Stimulated activated CD8-positive, alpha-beta memory T cell treated with anti-CD3 and anti-CD28 coated beads, Interleukin-15, amount 100 ng/mL, for 24 hours (primary cell): ENCODE results near the gene CLSTN2.

Source experiments
- DNase-seq: peaks from one replicate; pipeline ENCODE4 v3.0.0-alpha.2; 2020; ENCODE audit warnings: low read depth

Gene CLSTN2

DNA sequence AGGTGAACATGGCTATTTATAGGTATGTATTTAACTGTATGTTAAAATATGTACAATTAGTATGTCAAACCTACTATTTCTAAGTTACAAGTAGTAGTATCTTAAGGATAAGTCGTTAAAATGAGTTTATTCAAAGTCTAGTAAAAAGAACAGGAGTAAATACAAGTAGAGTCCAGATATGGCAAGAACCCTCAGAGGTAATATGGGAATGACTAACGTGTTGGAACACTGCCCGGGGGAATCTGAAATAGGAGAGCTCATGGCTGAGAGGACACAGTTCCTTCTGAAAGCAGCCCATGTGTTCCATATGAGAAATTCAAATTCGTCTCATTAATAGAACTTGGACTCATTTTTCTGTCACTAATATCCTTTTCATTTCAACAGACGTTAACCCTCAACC is 158.8 kb downstream of the CLSTN2 start:
- no peak for DNase-seq

DNA sequence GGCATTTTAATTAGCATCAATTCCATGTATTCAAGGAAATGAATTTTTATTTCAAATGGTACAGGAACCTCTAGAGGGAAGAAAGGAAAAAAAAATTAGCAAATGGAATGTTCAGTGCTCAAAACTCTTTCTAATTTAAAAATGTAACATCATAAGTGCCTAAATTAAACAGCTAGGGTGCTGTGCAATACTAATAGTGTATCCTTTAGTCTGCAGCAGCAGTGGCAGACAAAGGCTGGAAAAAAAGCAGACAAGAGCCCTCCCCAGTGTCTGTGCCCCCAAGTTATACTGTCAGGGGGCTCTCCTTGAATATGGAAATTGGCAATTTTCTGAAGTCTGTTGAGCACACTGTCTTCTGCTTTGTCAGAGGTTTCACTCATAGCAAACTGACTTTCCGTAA is 159.5 kb downstream of the CLSTN2 start:
- DNase-seq: no peak

DNA sequence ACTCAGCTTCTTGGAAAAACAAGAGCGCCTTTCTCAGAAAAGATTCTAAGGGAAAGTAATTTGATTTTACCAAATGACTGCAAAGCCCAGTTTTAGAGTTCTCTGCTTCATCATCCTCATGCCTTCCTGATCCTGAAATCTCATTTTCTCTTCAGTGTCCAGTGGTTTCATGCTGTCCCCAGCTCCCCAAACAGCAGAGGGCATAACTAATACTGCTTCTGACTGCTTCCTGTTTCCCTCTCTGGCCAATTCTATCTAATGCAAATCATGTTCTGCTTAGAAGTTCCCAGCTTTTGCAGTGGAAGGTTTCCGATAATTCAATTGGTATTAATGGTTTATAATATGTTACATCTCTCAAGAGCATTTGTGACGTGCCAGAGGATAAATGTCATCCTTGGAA is 161.1 kb downstream of the CLSTN2 start:
- DNase-seq: no peak

DNA sequence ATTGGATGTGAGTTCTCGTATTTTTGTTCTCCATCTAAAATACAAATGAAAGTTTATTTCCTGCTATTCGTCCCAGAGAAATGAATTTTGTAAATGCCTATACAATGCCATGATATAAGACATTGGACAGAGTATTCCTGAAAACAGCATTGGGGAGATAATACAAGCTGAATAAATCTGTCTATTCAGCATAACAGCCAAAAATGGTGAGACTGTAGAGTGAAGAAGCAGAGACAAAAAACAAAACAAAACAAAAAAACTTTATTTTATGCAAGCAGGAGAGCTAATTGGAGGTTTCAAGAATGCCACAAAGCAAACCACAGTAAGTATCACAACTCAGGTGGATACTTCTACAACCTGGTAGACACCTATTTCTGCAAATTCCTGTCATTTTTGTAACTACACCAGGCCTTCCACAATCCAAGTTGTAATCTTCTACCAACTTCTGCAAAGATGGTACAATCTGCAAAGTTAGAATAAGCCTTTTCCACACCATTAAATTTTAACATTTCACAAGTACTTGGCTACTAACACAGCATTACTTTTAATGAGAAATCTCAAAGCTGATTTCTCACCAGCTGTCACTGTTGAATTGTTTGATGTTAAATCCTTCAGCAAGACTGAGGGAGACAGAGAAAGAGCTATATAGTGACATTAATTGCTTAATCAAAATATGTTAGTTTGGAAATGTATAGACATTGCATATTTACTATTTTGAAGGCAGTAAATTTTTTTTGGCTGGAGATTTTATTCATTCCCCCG is 163.1 kb downstream of the CLSTN2 start:
- DNase-seq: no peak

DNA sequence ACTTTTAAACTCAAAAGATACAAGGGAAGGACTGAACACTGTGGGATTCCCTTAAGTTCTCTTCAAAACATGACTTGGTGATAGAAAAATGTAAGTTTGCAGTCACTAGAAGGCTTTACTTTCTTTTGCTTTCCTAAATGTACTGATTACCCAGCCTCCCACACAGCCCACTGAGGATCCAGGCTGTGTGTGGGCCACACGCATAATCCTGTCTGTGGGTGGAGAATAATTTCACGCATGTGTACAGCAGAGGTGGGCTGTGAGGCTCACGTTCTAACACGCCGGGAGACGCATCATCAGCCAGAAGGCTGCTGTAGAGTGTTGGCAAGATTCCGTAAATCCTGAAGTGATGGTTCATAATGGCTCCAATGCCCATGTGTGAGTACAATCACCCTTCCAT is 165.5 kb downstream of the CLSTN2 start:
- DNase-seq: no peak

DNA sequence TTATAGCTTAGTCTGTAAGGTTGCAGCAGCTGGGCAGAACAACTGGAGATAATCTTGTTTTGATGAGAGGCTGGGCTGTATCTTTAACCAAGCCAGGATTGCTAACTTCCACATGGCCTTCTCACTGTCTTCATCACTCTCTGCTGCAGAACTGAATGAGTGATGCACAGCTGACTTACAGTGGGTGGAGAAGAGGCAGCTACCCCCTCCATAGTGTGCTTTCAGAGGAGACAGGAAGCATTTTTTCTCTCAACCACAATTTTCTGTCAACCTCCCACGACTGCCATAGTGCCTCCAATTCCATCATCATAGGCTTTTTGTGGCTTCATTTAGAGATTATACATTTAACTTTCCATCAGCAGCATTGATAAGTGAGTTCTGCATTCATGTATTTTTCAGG is 168.2 kb downstream of the CLSTN2 start:
- DNase-seq: no peak

DNA sequence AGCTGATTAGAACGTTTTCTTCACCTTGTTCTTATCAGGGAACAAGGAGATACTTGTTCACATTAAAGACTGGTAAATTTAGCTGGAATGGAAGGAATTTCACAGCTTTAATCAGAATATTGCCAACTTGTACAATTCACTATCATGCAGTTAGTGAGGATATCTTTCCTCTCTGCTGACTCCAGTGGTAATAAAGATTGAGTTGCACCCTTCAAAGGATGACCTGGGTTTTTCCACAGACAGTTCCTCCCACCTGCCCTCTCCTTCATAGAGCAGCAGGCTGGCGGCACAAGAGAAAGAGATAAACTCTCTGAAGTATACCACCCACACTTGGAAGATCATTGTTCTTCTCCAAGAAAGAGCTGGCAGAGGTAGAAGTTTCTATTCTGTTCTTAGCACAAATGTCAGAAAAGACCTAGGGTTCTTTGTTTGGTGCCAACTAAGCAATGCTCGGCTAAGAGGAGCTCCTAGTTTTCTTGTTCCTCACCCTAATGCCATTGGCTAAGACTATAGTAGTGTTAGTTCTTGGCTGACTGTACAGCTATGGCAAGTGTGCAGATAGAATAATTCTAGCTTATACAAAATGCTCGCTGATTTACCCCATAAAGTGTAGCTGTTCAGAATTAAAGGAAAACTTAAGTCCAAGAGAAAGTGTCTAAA is 169.1 kb downstream of the CLSTN2 start:
- no peak for DNase-seq

DNA sequence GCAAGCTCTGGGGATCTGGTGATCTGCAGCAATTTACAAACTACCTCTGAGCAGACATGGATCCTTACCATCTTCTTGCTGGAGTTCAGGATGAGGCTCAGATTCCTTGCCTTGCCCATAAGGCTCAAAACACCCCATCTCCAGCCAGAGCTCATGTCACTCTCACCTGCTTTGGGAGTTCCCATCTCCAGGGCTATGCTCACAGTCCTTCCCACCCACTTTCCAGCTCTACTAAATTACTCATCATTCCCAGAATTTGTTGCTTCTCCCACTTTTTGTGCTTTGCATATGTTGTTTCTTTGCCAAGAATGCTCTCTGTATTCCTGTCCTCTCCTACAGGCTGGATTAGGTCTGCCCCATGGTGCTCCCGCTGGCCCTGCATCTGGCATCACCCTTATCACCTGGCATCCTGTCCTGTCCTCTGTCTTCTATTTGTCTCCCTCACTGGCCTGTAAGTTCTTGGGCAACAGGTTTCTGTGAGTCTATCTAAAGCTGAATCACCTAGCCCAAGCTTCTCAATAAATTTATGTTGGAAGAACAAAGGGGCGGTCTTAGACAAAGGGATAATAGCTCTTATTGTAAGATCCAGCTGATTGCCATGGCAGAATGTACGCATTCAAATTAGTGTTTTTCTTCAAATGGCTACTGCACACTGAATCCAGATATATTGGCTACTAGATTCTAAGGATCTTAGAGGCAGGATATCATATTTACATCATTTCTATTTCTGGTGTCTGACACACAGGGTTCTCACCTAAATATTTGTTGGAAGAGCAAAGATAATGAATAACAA is 179.2 kb downstream of the CLSTN2 start:
- DNase-seq: no peak

DNA sequence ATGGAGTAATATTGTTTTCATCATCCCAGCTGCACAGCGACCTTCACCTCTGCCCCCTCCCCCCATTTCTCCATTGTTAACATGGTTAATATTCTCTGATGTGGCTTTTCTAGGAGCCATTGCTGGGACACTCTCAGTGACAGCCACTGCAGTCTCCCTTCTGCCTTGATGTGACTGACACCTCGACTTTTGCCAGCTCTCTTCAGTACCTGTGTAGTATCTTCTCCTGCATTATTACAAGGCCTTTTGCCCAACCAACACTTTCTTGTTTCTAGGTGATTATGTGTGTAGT is 179.8 kb downstream of the CLSTN2 start:
- no peak for DNase-seq

DNA sequence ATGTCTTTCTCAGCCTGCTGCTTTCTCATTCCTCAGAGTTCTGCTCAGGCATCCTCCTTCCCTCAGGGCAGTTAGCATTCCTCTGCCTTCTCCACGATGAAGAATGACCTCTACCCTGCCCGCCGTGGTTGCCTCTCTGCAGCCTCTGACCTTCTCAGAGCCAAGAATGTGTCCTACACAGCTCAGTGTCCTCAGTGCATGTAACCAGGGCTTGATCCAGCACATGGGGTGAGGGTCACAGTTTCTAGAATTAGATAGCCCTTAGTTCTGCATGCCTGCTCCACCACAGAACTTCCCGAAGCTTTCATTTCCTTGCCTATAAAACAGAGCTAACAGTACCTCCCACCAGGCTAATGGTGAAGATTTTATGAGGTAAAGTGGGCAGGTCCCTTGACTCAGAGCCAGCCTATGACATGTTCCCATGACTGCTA is 182.1 kb downstream of the CLSTN2 start:
- DNase-seq: no peak

DNA sequence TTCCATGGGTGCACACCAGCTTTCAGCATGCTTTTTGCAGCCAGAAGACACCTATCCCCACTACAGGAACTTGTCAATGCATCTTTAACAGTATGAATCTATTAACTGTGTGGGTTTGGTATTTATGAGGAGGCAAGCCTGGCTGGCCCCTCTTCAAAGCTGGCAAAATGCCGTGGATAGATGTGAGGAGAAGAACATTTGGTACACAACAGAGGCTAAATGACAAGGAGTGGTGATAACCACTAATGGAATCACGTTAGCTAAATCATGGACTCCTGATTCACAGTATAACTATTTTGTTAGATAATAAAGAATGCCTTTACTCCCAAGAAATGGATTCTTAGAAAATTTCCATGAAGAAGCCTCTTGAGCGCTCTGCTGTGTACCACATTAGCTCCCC is 187.2 kb downstream of the CLSTN2 start:
- DNase-seq: no peak

DNA sequence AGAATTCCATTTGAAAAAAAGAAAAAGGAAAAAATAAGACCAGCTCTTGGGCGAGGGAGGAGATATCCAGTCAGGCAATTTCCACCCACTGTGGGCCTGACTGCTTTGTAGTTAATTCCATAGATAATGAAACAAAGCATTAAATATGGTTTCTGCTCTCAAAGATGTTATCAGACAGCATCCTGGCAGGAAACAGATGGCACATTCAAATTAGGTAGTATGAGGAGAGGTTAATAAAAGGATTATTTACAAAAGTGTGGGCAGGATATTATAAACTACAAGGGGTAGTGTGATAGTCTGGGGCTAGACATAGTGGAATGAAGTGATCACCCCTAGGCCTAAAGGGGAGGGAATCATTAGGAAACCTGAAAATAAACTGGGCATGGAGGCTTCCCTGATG is 193.2 kb downstream of the CLSTN2 start:
- no peak for DNase-seq

DNA sequence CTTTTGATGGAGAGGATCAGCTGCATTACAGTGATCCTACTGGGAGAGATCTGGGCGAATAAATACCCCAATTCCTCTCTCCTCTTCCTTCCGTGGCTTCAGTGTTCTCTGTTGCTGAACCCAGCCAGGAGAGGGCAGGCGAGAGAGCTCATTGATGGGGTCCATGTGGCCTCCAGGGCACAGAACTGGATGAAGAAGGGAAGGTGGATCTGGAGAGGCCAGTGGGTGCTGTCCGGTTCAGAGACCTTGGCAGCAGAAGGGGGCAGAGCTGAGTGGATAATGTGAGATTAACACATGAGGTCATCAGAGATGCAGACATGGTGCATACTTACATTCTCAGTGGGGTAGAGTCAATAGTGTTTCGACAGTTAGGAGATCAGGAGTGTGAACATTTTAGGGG is 193.6 kb downstream of the CLSTN2 start:
- DNase-seq: no peak

DNA sequence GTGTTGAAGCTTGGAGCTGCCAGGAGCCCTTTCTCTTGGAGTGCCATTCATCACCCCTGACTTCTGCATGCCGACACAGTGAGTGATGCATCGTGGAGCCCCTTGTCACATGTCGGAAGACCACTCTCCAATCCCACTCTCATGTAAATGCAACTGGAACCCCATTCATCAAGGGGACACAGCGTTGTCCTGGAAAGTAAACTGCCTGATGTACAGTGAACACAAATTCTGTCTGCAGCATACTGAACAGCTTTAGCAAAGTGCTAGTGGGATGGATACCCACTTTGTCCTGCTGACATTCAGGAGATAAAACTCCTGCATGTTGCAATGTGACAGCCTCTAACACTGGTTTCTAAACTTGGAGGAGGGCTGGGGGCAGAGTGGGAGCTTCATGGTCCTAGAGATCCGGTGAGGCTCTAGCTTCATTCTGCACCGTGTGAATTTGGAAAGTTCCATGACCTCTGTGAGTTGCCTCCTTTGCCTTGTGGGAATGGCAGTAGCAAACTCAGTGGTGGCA is 194.8 kb downstream of the CLSTN2 start:
- no peak for DNase-seq

DNA sequence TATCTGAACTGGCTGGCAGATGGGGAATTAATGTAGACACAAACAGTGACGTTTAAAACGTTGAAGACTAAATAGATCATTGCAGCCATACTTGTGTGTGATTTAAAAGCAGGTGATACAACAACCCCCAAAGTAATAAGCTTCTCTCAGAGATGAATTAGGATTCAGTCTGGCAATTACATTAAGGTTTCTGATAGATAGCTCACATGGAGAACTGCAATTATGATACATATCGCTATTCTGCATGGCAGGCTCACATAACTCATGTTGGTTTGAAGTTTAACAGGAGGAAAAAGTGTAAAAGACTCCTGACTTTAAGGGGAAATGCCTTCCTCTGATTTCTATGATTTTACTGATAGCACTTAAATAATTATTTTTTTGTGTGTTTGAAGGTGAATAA is 196.9 kb downstream of the CLSTN2 start:
- DNase-seq: no peak

DNA sequence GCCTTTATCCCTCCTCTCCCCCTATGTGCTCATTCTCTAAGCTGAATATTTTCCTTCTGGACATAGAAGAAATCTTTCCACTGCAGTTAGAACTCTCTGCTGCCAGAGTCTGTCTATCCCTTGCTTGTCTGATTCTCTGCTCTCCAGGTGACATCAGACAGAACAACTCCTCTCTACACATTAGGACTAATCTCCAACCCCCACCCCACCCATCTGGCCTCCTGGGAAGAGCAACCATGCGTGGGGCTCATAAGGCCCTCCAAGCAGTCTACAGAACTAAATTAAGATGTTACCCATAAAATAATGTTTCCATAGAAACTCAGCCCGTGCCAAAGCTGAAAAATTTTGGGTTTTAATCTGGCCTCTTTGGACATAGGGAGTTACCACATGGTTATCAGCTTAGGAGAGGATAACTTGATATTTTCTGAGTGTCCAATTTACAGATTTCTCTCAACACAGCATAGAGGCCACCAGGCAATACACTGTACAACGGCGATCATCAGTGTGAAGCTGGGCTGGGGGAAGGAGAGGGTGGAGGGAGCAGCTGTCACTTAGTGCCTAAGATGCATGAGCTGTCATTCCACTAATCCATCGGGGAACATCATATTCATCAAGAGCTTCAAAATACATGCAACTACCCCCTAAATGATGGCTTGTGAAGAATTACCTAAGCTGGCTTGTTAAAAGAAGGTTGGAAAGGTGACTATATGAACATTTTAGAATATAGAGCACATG is 199.4 kb downstream of the CLSTN2 start:
- DNase-seq: no peak

DNA sequence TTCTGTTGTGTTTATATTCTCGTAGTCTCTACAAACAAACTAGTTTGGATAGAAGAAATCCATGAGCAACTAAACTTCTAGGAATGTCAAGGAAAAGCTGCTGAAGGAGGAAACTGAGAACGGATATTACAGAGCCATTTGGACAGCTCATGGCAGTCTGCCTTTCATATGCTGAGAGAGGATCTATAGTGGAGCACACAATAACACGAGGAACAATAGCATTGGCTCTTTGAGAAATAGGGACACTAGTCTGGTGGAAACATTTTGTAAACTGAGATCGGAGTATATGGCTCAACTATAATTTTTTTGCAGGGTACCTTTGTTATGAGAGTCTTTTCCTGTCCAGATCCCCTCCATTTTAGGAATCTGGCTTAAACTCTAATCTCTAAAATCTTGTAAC is 200.5 kb downstream of the CLSTN2 start:
- no peak for DNase-seq

DNA sequence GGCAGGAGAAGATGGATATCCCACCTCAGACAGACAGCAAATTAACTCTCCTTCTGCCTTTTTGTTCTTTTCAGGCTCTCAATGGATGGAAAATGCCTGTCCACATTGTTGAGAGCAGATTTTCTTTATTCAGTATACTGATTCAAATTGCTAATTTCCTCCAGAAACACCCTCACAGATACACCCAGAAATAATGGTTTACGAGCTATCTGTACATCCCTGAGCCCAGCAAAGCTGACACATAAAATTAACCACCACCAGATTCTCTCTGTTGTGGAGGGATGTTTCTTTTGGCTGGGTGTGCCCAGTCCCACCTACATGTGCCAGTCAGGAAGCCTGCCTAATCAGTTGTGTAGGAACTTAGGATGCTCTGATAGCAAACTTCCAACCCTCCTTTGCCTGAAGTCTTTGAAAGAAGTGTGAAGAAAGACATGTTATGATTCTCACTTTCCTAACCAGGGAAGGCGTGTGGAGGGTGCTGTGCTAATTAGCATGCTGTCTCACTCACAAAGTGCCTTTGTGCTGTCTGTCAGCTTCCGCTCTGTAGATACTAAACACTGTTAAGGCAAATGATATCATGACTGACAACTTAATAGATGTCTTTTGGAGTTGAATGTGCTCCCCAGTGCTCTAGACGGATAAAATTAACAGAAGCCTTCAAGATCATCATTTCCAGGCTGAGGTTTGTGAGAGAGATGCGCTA is 208.5 kb downstream of the CLSTN2 start:
- no peak for DNase-seq

DNA sequence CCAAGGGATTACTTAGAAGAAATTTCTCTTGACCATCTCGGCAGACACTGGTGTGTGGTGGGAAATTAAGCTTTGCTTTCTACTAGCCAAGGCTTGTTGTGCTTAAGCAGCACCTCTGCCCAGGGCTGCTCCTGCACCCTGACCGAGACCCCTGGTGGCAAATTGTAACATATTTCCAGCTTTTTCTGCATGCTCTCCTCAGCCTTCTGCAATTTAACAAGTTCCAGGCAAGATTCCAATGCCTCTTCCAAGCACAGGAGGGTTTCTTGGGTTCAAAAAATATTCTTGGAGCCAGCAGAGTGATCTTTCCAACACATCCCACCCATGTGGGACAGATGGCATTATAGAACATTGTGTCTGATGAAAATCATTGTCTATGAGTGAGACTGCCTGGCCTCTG is 210.5 kb downstream of the CLSTN2 start:
- no peak for DNase-seq

DNA sequence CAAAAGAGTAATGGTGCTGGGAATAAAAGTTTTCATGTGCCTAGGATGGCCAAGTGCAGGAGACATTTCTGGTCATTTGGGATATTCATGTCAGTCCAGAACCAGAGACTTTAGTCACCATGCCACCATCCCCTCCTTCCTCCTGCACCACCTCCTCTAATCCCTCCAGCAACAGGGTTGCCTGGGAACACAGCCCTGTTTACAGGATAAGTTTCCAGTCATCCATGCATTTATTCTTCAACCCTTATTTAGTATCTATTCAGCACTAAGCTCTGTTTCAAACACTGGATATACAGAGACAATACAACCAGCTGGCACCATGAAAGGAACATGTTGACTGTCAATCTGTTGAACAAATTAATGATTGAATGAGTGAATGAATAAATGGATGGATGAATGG is 211.7 kb downstream of the CLSTN2 start:
- DNase-seq: no peak

DNA sequence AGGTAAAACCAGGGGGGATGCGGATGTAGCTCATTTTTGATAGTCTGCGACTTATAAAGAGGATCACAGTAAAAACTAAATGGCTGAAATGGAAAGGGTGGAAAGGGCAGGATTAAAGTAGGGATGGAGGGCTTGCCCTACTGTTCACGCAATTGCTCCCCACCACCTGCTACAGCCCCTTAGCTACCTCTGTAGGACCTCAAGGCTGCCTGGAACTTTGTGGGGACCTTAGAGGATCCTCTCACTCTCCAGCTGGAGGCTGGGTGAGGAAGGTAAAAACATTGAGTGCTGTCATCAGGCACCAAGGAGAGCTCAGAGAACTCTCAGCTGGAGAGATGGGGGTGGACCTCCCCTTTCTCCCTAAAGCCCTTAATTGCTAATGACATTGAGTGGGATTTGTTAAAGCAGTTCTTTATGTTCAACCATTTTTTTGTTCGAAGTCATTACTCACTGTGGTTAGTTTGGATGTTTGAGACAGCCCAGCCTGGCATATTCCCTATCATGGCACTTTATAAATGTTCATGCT is 213.0 kb downstream of the CLSTN2 start:
- DNase-seq: no peak
